HepG2 (cell line): ENCODE data around the gene ZSWIM6. TPM values are rescaled to one million over a fixed set of nuclear protein-coding genes. Genes with fewer than 3 reads are reported as not detected.

ENCODE experiments used
- ATAC-seq: fragments of 200-7000 bp; cut with Tn5 transposase; 3 replicates; pipeline ENCODE4 v1.9.1; 2020; ENCODE audit warnings: mild to moderate bottlenecking, moderate library complexity
- BruUV-seq: library from RNA; stranded (reverse); fragments of 400-500 nt; replicated peaks from 2 replicates; lab custom pipeline; 2021; lab: Mats Ljungman, UMichigan
- CTCF ChIA-PET: fragments of 300-600 bp; formaldehyde crosslinking; extraction: SDS; loops from one replicate; lab custom pipeline; 2021; ENCODE audit warnings: low total read pairs, inconsistent platforms, low intra/inter-chr PET ratio; lab: Yijun Ruan, JAX
- POLR2A ChIA-PET: fragments of 350-600 bp; sonication (Branson Sonifier 250); formaldehyde crosslinking; loops from one replicate; lab custom pipeline; 2020; ENCODE audit warnings: antibody characterized with exemption, inconsistent platforms; lab: Yijun Ruan, JAX
- DNase-seq: peaks from one replicate; pipeline ENCODE4 v3.0.0-alpha.2; 2015; ENCODE audit warnings: low spot score
- FAIRE-seq: peaks from 3 replicates; lab custom pipeline; 2011; peaks lifted over from hg19 to GRCh38; lab: Jason Lieb, UNC
- H2AFZ ChIP-seq: one replicate; pipeline ENCODE4 v1.6.1; 2011; ENCODE audit warnings: low read length, inconsistent platforms
- H3K27ac ChIP-seq: fragments of 300-600 bp; 3 replicates; pipeline ENCODE4 v1.8.0; 2011; ENCODE audit warnings: mixed run types, mild to moderate bottlenecking, mixed read lengths, low read length, inconsistent platforms; ENCODE audit not compliant: insufficient read depth; ENCODE audit errors: extremely low read length
- H3K27me3 ChIP-seq, 2 experiments: fragments of 200-600 bp in 1 of 2; 2 replicates in 1 of 2; 3 replicates in 1 of 2; pipeline versions ENCODE4 v1.6.0 to v1.8.0; 2011; ENCODE audit warnings: low read length in 2 of 2, mild to moderate bottlenecking in 2 of 2, moderate library complexity in 2 of 2, inconsistent platforms in 1 of 2; ENCODE audit not compliant: insufficient read depth in 2 of 2, control insufficient read depth in 1 of 2
- H3K36me3 ChIP-seq, 2 experiments: fragments of 200-600 bp in 1 of 2; replicated peaks in 1 of 2; 2 replicates in 1 of 2; 3 replicates in 1 of 2; pipeline versions ENCODE4 v1.5.1 to v1.8.0; 2011; ENCODE audit warnings: low read length in 2 of 2, inconsistent platforms in 1 of 2; ENCODE audit not compliant: insufficient read depth in 2 of 2, control insufficient read depth in 1 of 2
- H3K4me1 ChIP-seq: 2 replicates; pipeline ENCODE4 v1.5.1; 2012; ENCODE audit warnings: low read length, inconsistent platforms; ENCODE audit not compliant: insufficient read depth
- H3K4me2 ChIP-seq: 2 replicates; pipeline ENCODE4 v1.6.0; 2011; ENCODE audit warnings: low read depth, low read length, inconsistent platforms
- H3K4me3 ChIP-seq, 3 experiments: fragments of 200-600 bp in 1 of 3; sonication (generic), shearing (Covaris generic) in 1 of 3; replicated peaks in 1 of 3; 2 replicates each; pipeline ENCODE4 v1.5.1; 2011 to 2016; ENCODE audit warnings: low read length in 3 of 3, inconsistent platforms in 2 of 3, low read depth in 2 of 3, mild to moderate bottlenecking in 2 of 3, control low read depth in 1 of 3, mixed read lengths in 1 of 3; ENCODE audit not compliant: insufficient read depth in 1 of 3
- H3K79me2 ChIP-seq: one replicate; pipeline ENCODE4 v1.6.1; 2011; ENCODE audit warnings: low read length, inconsistent platforms; ENCODE audit not compliant: insufficient read depth
- H3K9ac ChIP-seq: 2 replicates; pipeline ENCODE4 v1.6.0; 2011; ENCODE audit warnings: mild to moderate bottlenecking, low read depth, low read length, inconsistent platforms; ENCODE audit not compliant: insufficient read depth
- H3K9me3 ChIP-seq: 2 replicates; pipeline ENCODE4 v1.5.1; 2012; ENCODE audit warnings: mild to moderate bottlenecking, low read length
- H4K20me1 ChIP-seq: 2 replicates; pipeline ENCODE4 v1.6.0; 2011; ENCODE audit warnings: inconsistent platforms, mild to moderate bottlenecking, low read length, moderate library complexity; ENCODE audit not compliant: insufficient read depth
- AKAP8 ChIP-seq: sonication (generic); formaldehyde crosslinking; IDR thresholded peaks from 2 replicates; pipeline ENCODE4 v1.5.1; 2020; ENCODE audit warnings: mild to moderate bottlenecking, missing genetic modification reagents
- ARID5B ChIP-seq: IDR thresholded peaks from 2 replicates; pipeline ENCODE4 v1.4.0; 2020; ENCODE audit warnings: mild to moderate bottlenecking, missing genetic modification reagents
- CEBPB ChIP-seq: IDR thresholded peaks from 2 replicates; pipeline ENCODE4 v1.6.1; 2011; ENCODE audit warnings: low read depth, low read length, improper control_type of control experiment, borderline replicate concordance
- FOSL2 ChIP-seq: sonication (generic); formaldehyde crosslinking; IDR thresholded peaks from 2 replicates; pipeline ENCODE4 v1.4.0; 2020; ENCODE audit warnings: missing genetic modification reagents
- FOXA1 ChIP-seq, 2 experiments: fragments of 450-650 bp in 1 of 2; sonication (generic) in 1 of 2; formaldehyde crosslinking in 1 of 2; IDR thresholded peaks; 2 replicates each; pipeline versions ENCODE4 v1.4.0 to v1.6.1; 2016 to 2020; ENCODE audit warnings: missing genetic modification reagents in 1 of 2
- FOXA3 ChIP-seq: IDR thresholded peaks from 2 replicates; pipeline ENCODE4 v1.6.1; 2016; ENCODE audit warnings: missing genetic modification reagents, missing compliant biosample characterization
- GATAD2A ChIP-seq: IDR thresholded peaks from 2 replicates; pipeline ENCODE4 v1.6.1; 2016
- KAT8 ChIP-seq: IDR thresholded peaks from 2 replicates; pipeline ENCODE4 v1.6.1; 2016; ENCODE audit warnings: missing genetic modification reagents, missing compliant biosample characterization
- NR3C1 ChIP-seq: sonication (generic); formaldehyde crosslinking; IDR thresholded peaks from 2 replicates; pipeline ENCODE4 v1.4.0; 2020; ENCODE audit warnings: missing genetic modification reagents
- PBX2 ChIP-seq: IDR thresholded peaks from 2 replicates; pipeline ENCODE4 v1.6.1; 2016; ENCODE audit warnings: control low read depth
- WGBS: methylation state at CpG from one replicate; pipeline ENCODE4 v1.1.6; 2017; ENCODE audit warnings: low lambda C conversion rate; 5-methylcytosine and 5-hydroxymethylcytosine counted together
- in situ Hi-C: cut with HindIII; loops from 2 replicates; pipeline ENCODE4 v1.10.0; 2017; ENCODE audit warnings: low pct_unique_long_range_greater_than_20kb; ENCODE audit not compliant: extremely low pct_ligation_motif_present
- intact Hi-C: fragments of 100-400 bp; cut with micrococcal nuclease; formaldehyde crosslinking; loops from one replicate; pipeline ENCODE4 v1.10.0; 2022; ENCODE audit not compliant: unreplicated experiment
- polyA plus RNA-seq, 8 experiments: library from polyadenylated mRNA; depleted of rRNA in 3 of 8; stranded (reverse) in 7 of 8; unstranded in 1 of 8; fragments of >200 nt; fragmentation: Illumina TruSeq in 4 of 8; extraction: Trizol in 4 of 8; gene quantifications; 2 replicates each; pipeline versions ENCODE4 v1.2.1 to v1.2.3, GENCODE V29; 2011 to 2016; ENCODE audit warnings: low read depth in 4 of 8, missing spikeins in 1 of 8, mixed read lengths in 1 of 8; ENCODE audit not compliant: insufficient read depth in 1 of 8
- total RNA-seq, 5 experiments: library from RNA; depleted of rRNA; stranded (reverse); fragments of >200 nt; fragmentation: Illumina TruSeq; extraction: Trizol; gene quantifications; 2 replicates each; pipeline ENCODE4 v1.2.3, GENCODE V29; 2016; ENCODE audit warnings: low read depth in 1 of 5

The ZSWIM6 gene
- total and polyA plus RNA-seq, 2 of the 13 experiments (the other 11 are each of a cell fraction or from before 2014, with no cell fraction given): 0.82 to 1.9 TPM

- BruUV-seq: no TSS peak
- no peaks in the 10 kb centered on the region for H3K9me3 ChIP-seq
- peak overlapping the region; percentile 61 for H3K4me2 ChIP-seq
- WGBS: 23% methylated on average over 6 of the region's 6 CpGs
- H3K27ac ChIP-seq: no peak overlapping the region
- H3K36me3 ChIP-seq: no peaks in the 10 kb centered on the region
- peak overlapping the region; percentile 54 for H2AFZ ChIP-seq
- peak; percentile 27 for DNase-seq
- peak overlapping the region in 1 of 3 experiments; percentile 46; a peak in 3 of 6 replicates for H3K4me3 ChIP-seq
- no peaks in the 10 kb centered on the region for H3K27me3 ChIP-seq
- peaks cover 45% of the 10 kb centered on the region for H3K4me1 ChIP-seq
- intact Hi-C loops (no loop called here), in situ Hi-C loops (no loop called here)
- no peak for ATAC-seq
- peak overlapping the region; percentile 8; the same call in 1 of the 2 replicates for H3K9ac ChIP-seq
- ChIA-PET CTCF (no interaction called here), POLR2A (interaction anchor here (1.8 kb wide), 1 partner anchor 33 kb away, joined by 5 read pairs; no protein-coding TSS in a partner anchor)
- no peak for FAIRE-seq
- H4K20me1 ChIP-seq: no peaks in the 10 kb centered on the region
- TF ChIP-seq FOXA3 (CRISPR knock-in tag): peak; percentile 34; the same call in 1 of the 2 replicates
- TF ChIP-seq PBX2 (CRISPR knock-in tag): no peak
- TF ChIP-seq NR3C1 (CRISPR knock-in tag): no peak
- 0 out of 2 replicates have a peak, but pooled peaks have one; percentile 13 for TF ChIP-seq GATAD2A (CRISPR knock-in tag)
- no peak for TF ChIP-seq CEBPB
- TF ChIP-seq FOXA1 (IDR thresholded peaks at IDR 0.05): no peak
- TF ChIP-seq FOXA1 (CRISPR knock-in tag; IDR thresholded peaks at IDR 0.05): peak; percentile 48; the same call in 1 of the 2 replicates
- TF ChIP-seq ARID5B (CRISPR knock-in tag): peak; percentile 31; the same call in 1 of the 2 replicates
- TF ChIP-seq AKAP8 (CRISPR knock-in tag): no peak
- 0 out of 2 replicates have a peak, but pooled peaks have one; percentile 15 for TF ChIP-seq KAT8 (CRISPR knock-in tag)
- TF ChIP-seq FOSL2: peak; percentile 73
- H3K79me2 ChIP-seq: no peaks in the 10 kb centered on the region
Measured at GRCh38 chr5:61298580-61298979, 33.5 kb upstream of the ZSWIM6 start.
